ENCODE data around the gene TEP1. TPM values are rescaled to one million over a fixed set of nuclear protein-coding genes. Genes with fewer than 3 reads are reported as not detected.

Gene TEP1
- total and polyA plus RNA-seq, 2 of the 13 experiments (the other 11 are each of a cell fraction or from before 2014, with no cell fraction given): 11.0 to 12.8 TPM

DNA sequence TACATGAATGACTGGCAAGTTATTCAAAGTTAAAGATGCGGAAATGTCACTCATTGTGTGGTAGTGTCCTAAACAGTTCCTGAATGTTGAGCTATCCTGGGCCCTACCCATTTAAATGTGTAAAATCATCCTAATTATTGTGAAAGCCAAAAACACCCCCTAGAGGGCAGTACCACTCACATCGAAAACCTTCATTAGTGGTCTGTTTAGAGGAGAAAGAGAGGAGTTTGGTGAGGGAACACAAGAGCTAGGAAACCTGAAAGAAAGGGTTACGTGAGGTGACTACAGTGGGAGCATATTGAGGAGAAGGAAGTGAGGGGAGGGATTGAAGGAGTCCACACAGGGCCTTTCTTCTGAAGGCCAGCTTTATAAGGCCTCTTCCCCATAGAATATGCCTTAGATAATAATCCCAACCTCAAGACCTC lies 2.5 kb upstream of the TEP1 start:
- Histone ChIP-seq H3K4me3 (replicated peaks in 1 of 3; ENCODE audit: insufficient read depth in 1 of 3, low read depth in 2 of 3, low read length in 3 of 3) (peak overlapping the region in 2 of 3 experiments; percentile 6 to 31; a peak in 3 of 6 replicates), H3K79me2 (ENCODE audit: insufficient read depth, low read length) (no peaks in the 10 kb centered on the region), H3K27ac (ENCODE audit: extremely low read length, insufficient read depth, low read length) (no peak overlapping the region), H3K9ac (ENCODE audit: insufficient read depth, low read depth, low read length) (peak overlapping the region; percentile 17; the same call in 1 of the 2 replicates), H3K4me1 (ENCODE audit: insufficient read depth, low read length) (peaks cover 63% of the 10 kb centered on the region), H3K27me3 (ENCODE audit: control insufficient read depth in 1 of 2, insufficient read depth in 2 of 2, low read length in 2 of 2) (no peaks in the 10 kb centered on the region; a peak in 2 of 5 replicates), H3K9me3 (ENCODE audit: low read length) (no peaks in the 10 kb centered on the region), H4K20me1 (ENCODE audit: insufficient read depth, low read length) (no peaks in the 10 kb centered on the region), H3K4me2 (ENCODE audit: low read depth, low read length) (peak overlapping the region; percentile 72), H3K36me3 (replicated peaks in 1 of 2; ENCODE audit: control insufficient read depth in 1 of 2, insufficient read depth in 2 of 2, low read length in 2 of 2) (no peaks in the 10 kb centered on the region), H2AFZ (ENCODE audit: low read length) (peak overlapping the region; percentile 84)
- ChIA-PET POLR2A (interaction anchor here (0.8 to 4.3 kb wide), 12 partner anchors 9 to 73 kb away, joined by 3 to 53 read pairs (median 4); partner anchors contain the start of genes APEX1, KLHL33, OSGEP and PARP2), CTCF (ENCODE audit: low intra/inter-chr PET ratio, low total read pairs) (interaction anchor here (1.1 to 1.3 kb wide), 2 partner anchors 38 to 193 kb away, joined by 3 to 5 read pairs; partner anchors contain the start of gene OSGEP)
- FAIRE-seq (peak; percentile 12), DNase-seq (ENCODE audit: low spot score) (peak; percentile 69), ATAC-seq (peak; percentile 33)
- WGBS (ENCODE audit: low lambda C conversion rate): 3% methylated on average over 3 of the region's 3 CpGs
- in situ Hi-C loops (cut with HindIII; ENCODE audit: extremely low pct_ligation_motif_present, low pct_unique_long_range_greater_than_20kb) (loop anchor here (5.0 kb wide), 1 partner anchor 42 kb away; the partner anchor contains the start of gene APEX1), intact Hi-C loops (cut with micrococcal nuclease; ENCODE audit: unreplicated experiment) (loop anchor here (1.0 to 5.0 kb wide), 4 partner anchors 39 to 272 kb away; partner anchors contain the start of genes ANG and OSGEP)
- BruUV-seq (replicated peaks): no TSS peak
- TF ChIP-seq GATAD1 (CRISPR knock-in tag; IDR thresholded peaks at IDR 0.05): 0 out of 2 replicates have a peak, but pooled peaks have one; percentile 19
- TF ChIP-seq ZNF850 (CRISPR knock-in tag; conservative IDR thresholded peaks at IDR 0.05): no peak
- TF ChIP-seq NCOA2 (CRISPR knock-in tag; IDR thresholded peaks at IDR 0.05): no peak
- no peak for TF ChIP-seq PCBP2 (optimal IDR thresholded peaks at IDR 0.05; ENCODE audit: low read depth, low read length, poor library complexity, severe bottlenecking)
- TF ChIP-seq, protein P1, sequence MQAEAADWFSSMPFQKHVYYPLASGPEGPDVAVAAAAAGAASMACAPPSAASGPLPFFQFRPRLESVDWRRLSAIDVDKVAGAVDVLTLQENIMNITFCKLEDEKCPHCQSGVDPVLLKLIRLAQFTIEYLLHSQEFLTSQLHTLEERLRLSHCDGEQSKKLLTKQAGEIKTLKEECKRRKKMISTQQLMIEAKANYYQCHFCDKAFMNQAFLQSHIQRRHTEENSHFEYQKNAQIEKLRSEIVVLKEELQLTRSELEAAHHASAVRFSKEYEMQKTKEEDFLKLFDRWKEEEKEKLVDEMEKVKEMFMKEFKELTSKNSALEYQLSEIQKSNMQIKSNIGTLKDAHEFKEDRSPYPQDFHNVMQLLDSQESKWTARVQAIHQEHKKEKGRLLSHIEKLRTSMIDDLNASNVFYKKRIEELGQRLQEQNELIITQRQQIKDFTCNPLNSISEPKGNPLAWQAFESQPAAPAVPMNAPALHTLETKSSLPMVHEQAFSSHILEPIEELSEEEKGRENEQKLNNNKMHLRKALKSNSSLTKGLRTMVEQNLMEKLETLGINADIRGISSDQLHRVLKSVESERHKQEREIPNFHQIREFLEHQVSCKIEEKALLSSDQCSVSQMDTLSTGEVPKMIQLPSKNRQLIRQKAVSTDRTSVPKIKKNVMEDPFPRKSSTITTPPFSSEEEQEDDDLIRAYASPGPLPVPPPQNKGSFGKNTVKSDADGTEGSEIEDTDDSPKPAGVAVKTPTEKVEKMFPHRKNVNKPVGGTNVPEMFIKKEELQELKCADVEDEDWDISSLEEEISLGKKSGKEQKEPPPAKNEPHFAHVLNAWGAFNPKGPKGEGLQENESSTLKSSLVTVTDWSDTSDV (CRISPR knock-in tag; IDR thresholded peaks at IDR 0.05): no peak
- TF ChIP-seq, protein P2, sequence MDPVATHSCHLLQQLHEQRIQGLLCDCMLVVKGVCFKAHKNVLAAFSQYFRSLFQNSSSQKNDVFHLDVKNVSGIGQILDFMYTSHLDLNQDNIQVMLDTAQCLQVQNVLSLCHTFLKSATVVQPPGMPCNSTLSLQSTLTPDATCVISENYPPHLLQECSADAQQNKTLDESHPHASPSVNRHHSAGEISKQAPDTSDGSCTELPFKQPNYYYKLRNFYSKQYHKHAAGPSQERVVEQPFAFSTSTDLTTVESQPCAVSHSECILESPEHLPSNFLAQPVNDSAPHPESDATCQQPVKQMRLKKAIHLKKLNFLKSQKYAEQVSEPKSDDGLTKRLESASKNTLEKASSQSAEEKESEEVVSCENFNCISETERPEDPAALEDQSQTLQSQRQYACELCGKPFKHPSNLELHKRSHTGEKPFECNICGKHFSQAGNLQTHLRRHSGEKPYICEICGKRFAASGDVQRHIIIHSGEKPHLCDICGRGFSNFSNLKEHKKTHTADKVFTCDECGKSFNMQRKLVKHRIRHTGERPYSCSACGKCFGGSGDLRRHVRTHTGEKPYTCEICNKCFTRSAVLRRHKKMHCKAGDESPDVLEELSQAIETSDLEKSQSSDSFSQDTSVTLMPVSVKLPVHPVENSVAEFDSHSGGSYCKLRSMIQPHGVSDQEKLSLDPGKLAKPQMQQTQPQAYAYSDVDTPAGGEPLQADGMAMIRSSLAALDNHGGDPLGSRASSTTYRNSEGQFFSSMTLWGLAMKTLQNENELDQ (CRISPR knock-in tag; IDR thresholded peaks at IDR 0.05; ENCODE audit: borderline replicate concordance): no peak
- TF ChIP-seq ZFP36 (IDR thresholded peaks at IDR 0.05; ENCODE audit: borderline replicate concordance, low read depth, low read length, partially characterized antibody): no peak
- TF ChIP-seq, protein P3, sequence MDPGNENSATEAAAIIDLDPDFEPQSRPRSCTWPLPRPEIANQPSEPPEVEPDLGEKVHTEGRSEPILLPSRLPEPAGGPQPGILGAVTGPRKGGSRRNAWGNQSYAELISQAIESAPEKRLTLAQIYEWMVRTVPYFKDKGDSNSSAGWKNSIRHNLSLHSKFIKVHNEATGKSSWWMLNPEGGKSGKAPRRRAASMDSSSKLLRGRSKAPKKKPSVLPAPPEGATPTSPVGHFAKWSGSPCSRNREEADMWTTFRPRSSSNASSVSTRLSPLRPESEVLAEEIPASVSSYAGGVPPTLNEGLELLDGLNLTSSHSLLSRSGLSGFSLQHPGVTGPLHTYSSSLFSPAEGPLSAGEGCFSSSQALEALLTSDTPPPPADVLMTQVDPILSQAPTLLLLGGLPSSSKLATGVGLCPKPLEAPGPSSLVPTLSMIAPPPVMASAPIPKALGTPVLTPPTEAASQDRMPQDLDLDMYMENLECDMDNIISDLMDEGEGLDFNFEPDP (CRISPR knock-in tag; conservative IDR thresholded peaks at IDR 0.05): no peak
- TF ChIP-seq TBL1XR1 (IDR thresholded peaks at IDR 0.05; ENCODE audit: borderline replicate concordance, low read length, partially characterized antibody): no peak
- no peak for TF ChIP-seq ZSCAN25 (CRISPR knock-in tag; IDR thresholded peaks at IDR 0.05)
- TF ChIP-seq, protein P4, sequence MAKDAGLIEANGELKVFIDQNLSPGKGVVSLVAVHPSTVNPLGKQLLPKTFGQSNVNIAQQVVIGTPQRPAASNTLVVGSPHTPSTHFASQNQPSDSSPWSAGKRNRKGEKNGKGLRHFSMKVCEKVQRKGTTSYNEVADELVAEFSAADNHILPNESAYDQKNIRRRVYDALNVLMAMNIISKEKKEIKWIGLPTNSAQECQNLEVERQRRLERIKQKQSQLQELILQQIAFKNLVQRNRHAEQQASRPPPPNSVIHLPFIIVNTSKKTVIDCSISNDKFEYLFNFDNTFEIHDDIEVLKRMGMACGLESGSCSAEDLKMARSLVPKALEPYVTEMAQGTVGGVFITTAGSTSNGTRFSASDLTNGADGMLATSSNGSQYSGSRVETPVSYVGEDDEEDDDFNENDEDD (CRISPR knock-in tag; IDR thresholded peaks at IDR 0.05; ENCODE audit: borderline replicate concordance): no peak
- no peak for TF ChIP-seq RFX1 (IDR thresholded peaks at IDR 0.05)
- no peak for TF ChIP-seq ZNF768 (CRISPR knock-in tag; IDR thresholded peaks at IDR 0.05)
- no peak for TF ChIP-seq NR2C2 (CRISPR knock-in tag; IDR thresholded peaks at IDR 0.05; ENCODE audit: borderline replicate concordance)
- TF ChIP-seq SMAD1 (CRISPR knock-in tag; IDR thresholded peaks at IDR 0.05; ENCODE audit: borderline replicate concordance, low read depth): no peak
- 0 out of 2 replicates have a peak, but pooled peaks have one; percentile 45 for TF ChIP-seq ZNF124 (CRISPR knock-in tag; IDR thresholded peaks at IDR 0.05)
